Fibroblast of lung (primary cell): ENCODE results near the gene NDUFA6.
"Not testable (repeated sequence)": the region's sequence is repeated elsewhere in the genome, so short reads cannot be mapped to it uniquely, and the experiment has no call there.

Experiments
- EZH2 ChIP-seq: IDR thresholded peaks from 2 replicates; pipeline ENCODE4 v1.5.1; 2012; ENCODE audit warnings: low read length, control low read depth, mild to moderate bottlenecking; ENCODE audit errors: missing control alignments
- TF ChIP-seq, protein P1 (sequence below), 2 donors: IDR thresholded peaks in 1 of 2; conservative IDR thresholded peaks in 1 of 2; 1 replicate in 1 of 2; 2 replicates in 1 of 2; pipeline ENCODE4 v1.5.1; 2011 to 2012; ENCODE audit warnings: low read length in 2 of 2, control low read depth in 1 of 2, inconsistent platforms in 1 of 2, low read depth in 1 of 2, mild to moderate bottlenecking in 1 of 2

DNA sequence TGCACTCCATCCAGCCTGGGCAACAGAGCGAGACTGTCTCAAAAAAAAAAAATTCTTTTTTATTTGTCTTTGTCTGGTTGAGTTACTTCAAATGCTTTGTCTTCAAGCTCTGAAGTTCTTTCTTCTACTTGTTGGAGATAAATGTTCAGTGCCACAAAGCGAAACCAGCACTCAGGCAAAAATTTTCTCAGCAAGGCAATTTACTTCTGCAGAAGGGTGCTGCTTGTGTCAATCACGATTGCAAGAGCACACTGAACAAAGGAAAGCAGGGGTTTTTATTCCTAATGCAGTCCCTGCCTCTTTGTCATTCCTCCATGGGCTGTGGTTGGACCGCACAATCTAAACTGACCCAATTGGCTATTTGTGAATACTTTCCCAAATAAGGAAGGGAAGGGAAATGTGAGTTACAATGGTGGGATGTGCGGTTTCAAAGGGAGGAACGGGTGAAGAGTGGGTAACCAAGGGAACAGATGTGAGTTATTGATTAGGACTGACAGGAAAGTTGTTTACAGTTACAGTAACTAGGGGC, 13.8 kb upstream of the NDUFA6 start:
- TF ChIP-seq, protein P1, sequence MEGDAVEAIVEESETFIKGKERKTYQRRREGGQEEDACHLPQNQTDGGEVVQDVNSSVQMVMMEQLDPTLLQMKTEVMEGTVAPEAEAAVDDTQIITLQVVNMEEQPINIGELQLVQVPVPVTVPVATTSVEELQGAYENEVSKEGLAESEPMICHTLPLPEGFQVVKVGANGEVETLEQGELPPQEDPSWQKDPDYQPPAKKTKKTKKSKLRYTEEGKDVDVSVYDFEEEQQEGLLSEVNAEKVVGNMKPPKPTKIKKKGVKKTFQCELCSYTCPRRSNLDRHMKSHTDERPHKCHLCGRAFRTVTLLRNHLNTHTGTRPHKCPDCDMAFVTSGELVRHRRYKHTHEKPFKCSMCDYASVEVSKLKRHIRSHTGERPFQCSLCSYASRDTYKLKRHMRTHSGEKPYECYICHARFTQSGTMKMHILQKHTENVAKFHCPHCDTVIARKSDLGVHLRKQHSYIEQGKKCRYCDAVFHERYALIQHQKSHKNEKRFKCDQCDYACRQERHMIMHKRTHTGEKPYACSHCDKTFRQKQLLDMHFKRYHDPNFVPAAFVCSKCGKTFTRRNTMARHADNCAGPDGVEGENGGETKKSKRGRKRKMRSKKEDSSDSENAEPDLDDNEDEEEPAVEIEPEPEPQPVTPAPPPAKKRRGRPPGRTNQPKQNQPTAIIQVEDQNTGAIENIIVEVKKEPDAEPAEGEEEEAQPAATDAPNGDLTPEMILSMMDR (conservative IDR thresholded peaks at IDR 0.05 in 1 of 2, IDR thresholded peaks at IDR 0.05 in 1 of 2; ENCODE audit: low read depth in 1 of 2, low read length in 2 of 2): not testable (repeated sequence)
- TF ChIP-seq EZH2: not testable (repeated sequence)
